Activated T-cell treated with anti-CD3 and anti-CD28 coated beads for 1 hour (primary cell): ENCODE data around the gene PPP1R36.
"Not testable (repeated sequence)": the region's sequence is repeated elsewhere in the genome, so short reads cannot be mapped to it uniquely, and the experiment has no call there.

Experiments
- DNase-seq: peaks from one replicate; pipeline ENCODE4 v3.0.0-alpha.2; 2020; ENCODE audit warnings: low read depth

PPP1R36 gene

GRCh38 chr14:64566651-64567122 lies 16.9 kb downstream of the PPP1R36 start:
- DNase-seq = no peak

- no peak for DNase-seq
These were observed 19.4 kb downstream of the PPP1R36 start for GRCh38 chr14:64569138-64569631.

GRCh38 chr14:64569646-64570045 lies 19.9 kb downstream of the PPP1R36 start:
- not testable (repeated sequence) for DNase-seq

- DNase-seq = no peak
These were observed 22.8 kb downstream of the PPP1R36 start for GRCh38 chr14:64572386-64573104.

- DNase-seq = no peak
These were observed 23.3 kb downstream of the PPP1R36 start for GRCh38 chr14:64573109-64573508.

- DNase-seq = no peak
These were observed 24.8 kb downstream of the PPP1R36 start for GRCh38 chr14:64574371-64575107.

GRCh38 chr14:64577211-64577610 lies 27.4 kb downstream of the PPP1R36 start:
- no peak for DNase-seq

GRCh38 chr14:64580467-64580866 lies 30.7 kb downstream of the PPP1R36 start:
- DNase-seq = no peak

GRCh38 chr14:64581363-64581762 lies 31.6 kb downstream of the PPP1R36 start:
- DNase-seq = no peak

- no peak for DNase-seq
These were observed 32.1 kb downstream of the PPP1R36 start for GRCh38 chr14:64581817-64582216.

GRCh38 chr14:64584190-64584589 lies 34.4 kb downstream of the PPP1R36 start:
- no peak for DNase-seq

- no peak for DNase-seq
These were observed 42.0 kb downstream of the PPP1R36 start for GRCh38 chr14:64591809-64592208.

GRCh38 chr14:64594438-64594837 lies 44.7 kb downstream of the PPP1R36 start:
- DNase-seq = no peak

- no peak for DNase-seq
These were observed 48.6 kb downstream of the PPP1R36 start for GRCh38 chr14:64598404-64598803.

GRCh38 chr14:64601571-64601970 lies 51.8 kb downstream of the PPP1R36 start:
- DNase-seq = no peak

GRCh38 chr14:64602826-64603225 lies 53.1 kb downstream of the PPP1R36 start:
- no peak for DNase-seq

- no peak for DNase-seq
These were observed 54.2 kb downstream of the PPP1R36 start for GRCh38 chr14:64604001-64604400.

- DNase-seq = no peak
These were observed 55.1 kb downstream of the PPP1R36 start for GRCh38 chr14:64604881-64605280.

- DNase-seq = no peak
These were observed 56.3 kb downstream of the PPP1R36 start for GRCh38 chr14:64605926-64606685.

- DNase-seq = no peak
These were observed 60.4 kb downstream of the PPP1R36 start for GRCh38 chr14:64610049-64610746.

- DNase-seq = no peak
These were observed 61.7 kb downstream of the PPP1R36 start for GRCh38 chr14:64611358-64612020.
